ENCODE data around the gene SPATS2. TPM values are rescaled to one million over a fixed set of nuclear protein-coding genes. Genes with fewer than 3 reads are reported as not detected.

The SPATS2 gene
- total and polyA plus RNA-seq, 2 of the 4 experiments (the other 2 are of a cell fraction), result 50.6 to 63.3 TPM

DNA sequence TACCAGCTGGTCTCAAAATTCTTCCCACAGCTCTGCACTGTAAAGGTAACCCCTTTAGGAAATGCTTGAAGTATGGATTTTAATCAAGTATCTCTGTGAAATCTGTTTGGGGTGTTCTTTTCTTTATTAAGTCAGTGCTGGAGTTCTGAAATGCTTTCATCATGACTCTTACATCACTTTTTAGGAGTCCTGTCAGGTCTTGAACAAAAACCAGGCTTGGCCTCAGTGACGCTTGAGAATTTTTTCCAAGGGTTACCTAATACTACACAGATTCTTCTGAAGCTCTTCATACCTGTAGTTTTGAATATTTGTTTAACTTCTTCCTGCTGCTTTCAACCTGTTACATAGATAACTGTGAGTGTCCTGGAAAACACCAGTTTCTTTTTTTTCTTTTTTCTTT lies 124.6 kb downstream of the SPATS2 start:
- BruUV-seq (replicated peaks), result no TSS peak
- Histone ChIP-seq H3K4ac (ENCODE audit: low read depth, low read length) (no peak overlapping the region), H2BK5ac (ENCODE audit: low read depth, low read length, poor library complexity, severe bottlenecking) (no peak overlapping the region), H4K20me1 (ENCODE audit: insufficient read depth, low read length) (0 out of 2 replicates have a peak, but pooled peaks cover 3% of the 10 kb centered on the region), H3K4me2 (ENCODE audit: low read depth, low read length) (no peak overlapping the region), H3K27me3 (ENCODE audit: control insufficient read depth, insufficient read depth, low read length) (no peaks in the 10 kb centered on the region), H3K56ac (ENCODE audit: extremely low read depth, insufficient read depth, low read length) (no peak overlapping the region), H3K9me1 (ENCODE audit: insufficient read depth, low read length) (peaks cover 5% of the 10 kb centered on the region; the same call in 1 of the 2 replicates), H2BK20ac (ENCODE audit: low read depth, low read length) (no peak overlapping the region), H2BK120ac (ENCODE audit: low read depth, low read length) (no peak overlapping the region), H4K91ac (ENCODE audit: insufficient read depth, low read depth, low read length) (no peak overlapping the region), H3K9me3 (ENCODE audit: control insufficient read depth, insufficient read depth, low read length) (no peaks in the 10 kb centered on the region), H3K27ac (ENCODE audit: insufficient read depth, low read length) (no peak overlapping the region), H2AK5ac (ENCODE audit: low read depth, low read length) (no peak overlapping the region), H3K79me1 (ENCODE audit: low read depth in 1 of 2, low read length in 2 of 2) (peaks cover 3 to 50% of the 10 kb centered on the region in 2 experiments; a peak in 3 of 4 replicates), H3K36me3 (ENCODE audit: control insufficient read depth, insufficient read depth, low read length) (peaks cover 12% of the 10 kb centered on the region), H3K18ac (ENCODE audit: low read depth, low read length) (no peak overlapping the region), H4K8ac (ENCODE audit: low read depth in 2 of 2, low read length in 2 of 2) (no peak overlapping the region), H3K4me3 (ENCODE audit: insufficient read depth, low read depth, low read length) (no peak overlapping the region), H2AK9ac (replicated peaks; ENCODE audit: low read depth, low read length, poor library complexity) (no peak overlapping the region), H4K5ac (ENCODE audit: low read depth, low read length) (no peak overlapping the region), H2AFZ (replicated peaks; ENCODE audit: low read length, poor library complexity) (no peak overlapping the region), H3K4me1 (ENCODE audit: control insufficient read depth, insufficient read depth, low read length) (peaks cover 2% of the 10 kb centered on the region; the same call in 1 of the 2 replicates), H3K23ac (ENCODE audit: low read depth, low read length) (no peak overlapping the region), H3K9ac (ENCODE audit: low read depth, low read length) (no peak overlapping the region), H2BK15ac (ENCODE audit: low read depth, low read length) (no peak overlapping the region), H3K14ac (replicated peaks; ENCODE audit: low read depth, low read length) (no peak overlapping the region)
- ChIA-PET CTCF (interaction anchor here (0.7 kb wide), 1 partner anchor 59 kb away, joined by 5 read pairs; no protein-coding TSS in a partner anchor), POLR2A (ENCODE audit: unreplicated experiment) (interaction anchor here (0.5 to 0.6 kb wide), 2 partner anchors 11 to 51 kb away, joined by 3 read pairs; no protein-coding TSS in a partner anchor)
- dilution Hi-C loops (cut with HindIII; ENCODE audit: low sequenced_read_pairs, unreplicated experiment) (no loop called here), intact Hi-C loops (cut with micrococcal nuclease) (no loop called here), in situ Hi-C loops (cut with MboI; ENCODE audit: low sequenced_read_pairs) (no loop called here)
- no peak for DNase-seq
- no CpG with 5 or more reads among the region's 1 CpG for WGBS, 2 experiments (ENCODE audit: extremely low coverage in 2 of 2, insufficient read length in 1 of 2)
- TF ChIP-seq SMC3 (IDR thresholded peaks at IDR 0.05; ENCODE audit: low read depth, low read length) (no peak), RCOR1 (IDR thresholded peaks at IDR 0.05; ENCODE audit: insufficient replicate concordance, low read length) (no peak), CEBPB (IDR thresholded peaks at IDR 0.05; ENCODE audit: low read depth, low read length) (no peak), MAFK (IDR thresholded peaks at IDR 0.05; ENCODE audit: low read depth, low read length) (no peak)
- TF ChIP-seq, protein P1, sequence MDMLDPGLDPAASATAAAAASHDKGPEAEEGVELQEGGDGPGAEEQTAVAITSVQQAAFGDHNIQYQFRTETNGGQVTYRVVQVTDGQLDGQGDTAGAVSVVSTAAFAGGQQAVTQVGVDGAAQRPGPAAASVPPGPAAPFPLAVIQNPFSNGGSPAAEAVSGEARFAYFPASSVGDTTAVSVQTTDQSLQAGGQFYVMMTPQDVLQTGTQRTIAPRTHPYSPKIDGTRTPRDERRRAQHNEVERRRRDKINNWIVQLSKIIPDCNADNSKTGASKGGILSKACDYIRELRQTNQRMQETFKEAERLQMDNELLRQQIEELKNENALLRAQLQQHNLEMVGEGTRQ (IDR thresholded peaks at IDR 0.05; ENCODE audit: low read depth, low read length), result no peak
- ATAC-seq (ENCODE audit: low read depth), result no peak

Data from IMR-90 (cell line).